K562 (cell line): ENCODE results near the gene DBP. TPM values are rescaled to one million over a fixed set of nuclear protein-coding genes. Genes with fewer than 3 reads are reported as not detected.

Source experiments
- ARNT ChIP-seq, 2 experiments: fragments of 450-650 bp; IDR thresholded peaks; 2 replicates each; pipeline ENCODE4 v1.6.1; 2016; ENCODE audit warnings: mild to moderate bottlenecking in 1 of 2
- CREM ChIP-seq: IDR thresholded peaks from 2 replicates; pipeline ENCODE4 v1.6.1; 2014; ENCODE audit warnings: antibody characterized with exemption, low read depth
- ELF2 ChIP-seq: fragments of 250-450 bp; sonication (Bioruptor Pico); IDR thresholded peaks from 2 replicates; pipeline ENCODE4 v1.5.0; 2021; ENCODE audit warnings: mild to moderate bottlenecking
- FOXK1 ChIP-seq: sonication (generic); formaldehyde crosslinking; IDR thresholded peaks from 2 replicates; pipeline ENCODE4 v1.8.0; 2022; ENCODE audit warnings: missing genetic modification reagents, mild to moderate bottlenecking, borderline replicate concordance
- HDGF ChIP-seq: fragments of 450-650 bp; IDR thresholded peaks from 2 replicates; pipeline ENCODE4 v1.6.1; 2016
- HNRNPLL ChIP-seq: fragments of 200-400 bp; formaldehyde crosslinking; IDR thresholded peaks from 2 replicates; pipeline ENCODE4 v1.6.1; 2017; ENCODE audit warnings: low read length, low read depth, mild to moderate bottlenecking; ENCODE audit not compliant: poor library complexity, severe bottlenecking
- MTA2 ChIP-seq: fragments of 450-650 bp; IDR thresholded peaks from 2 replicates; pipeline ENCODE4 v1.6.1; 2016; ENCODE audit warnings: low read depth
- SIN3A ChIP-seq, 2 experiments: fragments of 150-350 bp in 1 of 2; IDR thresholded peaks; 2 replicates each; pipeline ENCODE4 v1.6.1; 2011 to 2016; ENCODE audit warnings: borderline replicate concordance in 2 of 2, low read depth in 2 of 2, low read length in 2 of 2, mild to moderate bottlenecking in 2 of 2, moderate library complexity in 2 of 2; ENCODE audit not compliant: control insufficient read depth in 1 of 2
- SMARCA5 ChIP-seq: fragments of 450-650 bp; IDR thresholded peaks from 2 replicates; pipeline ENCODE4 v1.6.1; 2016
- TEAD4 ChIP-seq, 2 experiments: sonication (generic) in 1 of 2; formaldehyde crosslinking in 1 of 2; IDR thresholded peaks; 2 replicates each; pipeline versions ENCODE4 v1.6.1 to v1.8.0; 2012 to 2022; ENCODE audit warnings: borderline replicate concordance in 1 of 2, inconsistent platforms in 1 of 2, low read length in 1 of 2, mild to moderate bottlenecking in 1 of 2, missing genetic modification reagents in 1 of 2
- ZNF140 ChIP-seq: fragments of 250-450 bp; sonication (Bioruptor Pico); IDR thresholded peaks from 2 replicates; pipeline ENCODE4 v1.8.0; 2021; ENCODE audit warnings: moderate library complexity, mild to moderate bottlenecking, inconsistent platforms
- ZNF644 ChIP-seq: fragments of 200-800 bp; sonication (Bioruptor generic); IDR thresholded peaks from 2 replicates; pipeline ENCODE4 v1.6.1; 2016; ENCODE audit warnings: low read depth, missing genetic modification characterization, missing compliant biosample characterization
- polyA plus RNA-seq, 8 experiments: library from polyadenylated mRNA; depleted of rRNA in 4 of 8; stranded (reverse) in 5 of 8; unstranded in 3 of 8; fragments of >200 nt; fragmentation: Nextera tagmentation in 2 of 8; fragmentation: Illumina TruSeq in 1 of 8; extraction: Ambion mirVana in 2 of 8; extraction: Trizol in 1 of 8; gene quantifications; 2 replicates each; pipeline versions ENCODE4 v1.2.1 to v1.2.3, GENCODE V29; 2011 to 2014; ENCODE audit warnings: inconsistent platforms in 1 of 8, missing spikeins in 1 of 8
- total RNA-seq, 7 experiments: library from RNA; depleted of rRNA in 6 of 7; stranded (reverse); fragments of >200 nt in 6 of 7; fragmentation: Illumina TruSeq in 2 of 7; extraction: Trizol in 2 of 7; gene quantifications; 2 replicates each; pipeline versions ENCODE4 v1.2.1 to v1.2.3, GENCODE V29; 2011 to 2021; ENCODE audit warnings: low replicate concordance in 1 of 7
- TF ChIP-seq, protein P1 (sequence below): fragments of 250-450 bp; sonication (Bioruptor Pico); IDR thresholded peaks from 2 replicates; pipeline ENCODE4 v1.8.0; 2022; ENCODE audit warnings: inconsistent platforms
- TF ChIP-seq, protein P2 (sequence below), 2 experiments: fragments of 450-650 bp; conservative IDR thresholded peaks; 2 replicates each; pipeline ENCODE4 v1.6.1; 2017; ENCODE audit warnings: mild to moderate bottlenecking in 2 of 2, moderate library complexity in 2 of 2
- TF ChIP-seq, protein P3 (sequence below): sonication (generic); formaldehyde crosslinking; IDR thresholded peaks from 2 replicates; pipeline ENCODE4 v1.8.1; 2023; ENCODE audit warnings: mild to moderate bottlenecking, missing genetic modification reagents
- TF ChIP-seq, protein P4 (sequence below), 3 experiments: IDR thresholded peaks in 2 of 3; conservative IDR thresholded peaks in 1 of 3; 2 replicates each; pipeline ENCODE4 v1.5.1; 2011 to 2012; ENCODE audit warnings: low read length in 3 of 3, mild to moderate bottlenecking in 3 of 3, control low read depth in 2 of 3, improper control_type of control experiment in 1 of 3, inconsistent platforms in 1 of 3, low read depth in 1 of 3, mixed read lengths in 1 of 3, moderate library complexity in 1 of 3; ENCODE audit not compliant: insufficient read depth in 2 of 3
- TF ChIP-seq, protein P5 (sequence below): fragments of 450-650 bp; IDR thresholded peaks from 2 replicates; pipeline ENCODE4 v1.7.1; 2018; ENCODE audit warnings: mild to moderate bottlenecking, low read depth; ENCODE audit not compliant: partially characterized antibody
- TF ChIP-seq, protein P6 (sequence below): fragments of 450-650 bp; IDR thresholded peaks from 2 replicates; pipeline ENCODE4 v1.6.1; 2017; ENCODE audit warnings: mild to moderate bottlenecking, moderate library complexity

DBP gene
- total and polyA plus RNA-seq, 9 of the 15 experiments (the other 6 are each of a cell fraction or from before 2014, with no cell fraction given), result 0.25 to 5.5 (median 1.8) TPM

DNA sequence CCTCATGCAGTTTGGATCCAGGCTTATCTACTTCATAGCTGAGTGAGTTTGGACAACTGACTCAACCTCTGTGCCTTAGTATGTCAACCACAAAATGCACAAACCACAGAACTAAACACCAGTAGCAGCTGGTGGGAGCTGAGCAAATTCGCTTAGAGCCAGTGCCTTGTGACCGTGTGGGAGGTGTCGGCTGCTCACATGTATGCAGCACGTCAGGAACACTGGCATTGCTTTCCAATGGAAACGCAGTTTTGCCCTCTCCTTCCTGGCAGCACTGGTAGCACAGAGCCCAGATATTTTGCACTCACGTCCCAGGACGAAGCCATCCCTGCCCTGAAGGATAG is 43.9 kb upstream of the DBP start (continued):
- TF ChIP-seq, protein P1, sequence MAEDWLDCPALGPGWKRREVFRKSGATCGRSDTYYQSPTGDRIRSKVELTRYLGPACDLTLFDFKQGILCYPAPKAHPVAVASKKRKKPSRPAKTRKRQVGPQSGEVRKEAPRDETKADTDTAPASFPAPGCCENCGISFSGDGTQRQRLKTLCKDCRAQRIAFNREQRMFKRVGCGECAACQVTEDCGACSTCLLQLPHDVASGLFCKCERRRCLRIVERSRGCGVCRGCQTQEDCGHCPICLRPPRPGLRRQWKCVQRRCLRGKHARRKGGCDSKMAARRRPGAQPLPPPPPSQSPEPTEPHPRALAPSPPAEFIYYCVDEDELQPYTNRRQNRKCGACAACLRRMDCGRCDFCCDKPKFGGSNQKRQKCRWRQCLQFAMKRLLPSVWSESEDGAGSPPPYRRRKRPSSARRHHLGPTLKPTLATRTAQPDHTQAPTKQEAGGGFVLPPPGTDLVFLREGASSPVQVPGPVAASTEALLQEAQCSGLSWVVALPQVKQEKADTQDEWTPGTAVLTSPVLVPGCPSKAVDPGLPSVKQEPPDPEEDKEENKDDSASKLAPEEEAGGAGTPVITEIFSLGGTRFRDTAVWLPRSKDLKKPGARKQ (CRISPR knock-in tag), result no peak
- no peak for TF ChIP-seq ZNF644 (tag)
- TF ChIP-seq ZNF140 (CRISPR knock-in tag), result no peak
- TF ChIP-seq MTA2, result no peak
- no peak for TF ChIP-seq ELF2
- TF ChIP-seq SIN3A (IDR thresholded peaks at IDR 0.05; ENCODE audit: borderline replicate concordance in 2 of 2, control insufficient read depth in 1 of 2, low read depth in 2 of 2, low read length in 2 of 2), result no peak
- TF ChIP-seq, protein P2, sequence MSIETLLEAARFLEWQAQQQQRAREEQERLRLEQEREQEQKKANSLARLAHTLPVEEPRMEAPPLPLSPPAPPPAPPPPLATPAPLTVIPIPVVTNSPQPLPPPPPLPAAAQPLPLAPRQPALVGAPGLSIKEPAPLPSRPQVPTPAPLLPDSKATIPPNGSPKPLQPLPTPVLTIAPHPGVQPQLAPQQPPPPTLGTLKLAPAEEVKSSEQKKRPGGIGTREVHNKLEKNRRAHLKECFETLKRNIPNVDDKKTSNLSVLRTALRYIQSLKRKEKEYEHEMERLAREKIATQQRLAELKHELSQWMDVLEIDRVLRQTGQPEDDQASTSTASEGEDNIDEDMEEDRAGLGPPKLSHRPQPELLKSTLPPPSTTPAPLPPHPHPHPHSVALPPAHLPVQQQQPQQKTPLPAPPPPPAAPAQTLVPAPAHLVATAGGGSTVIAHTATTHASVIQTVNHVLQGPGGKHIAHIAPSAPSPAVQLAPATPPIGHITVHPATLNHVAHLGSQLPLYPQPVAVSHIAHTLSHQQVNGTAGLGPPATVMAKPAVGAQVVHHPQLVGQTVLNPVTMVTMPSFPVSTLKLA (conservative IDR thresholded peaks at IDR 0.05), result 0 out of 4 replicates have a peak, but pooled peaks of 1 of the 2 experiments have one; percentile 21
- no peak for TF ChIP-seq FOXK1
- TF ChIP-seq, protein P3, sequence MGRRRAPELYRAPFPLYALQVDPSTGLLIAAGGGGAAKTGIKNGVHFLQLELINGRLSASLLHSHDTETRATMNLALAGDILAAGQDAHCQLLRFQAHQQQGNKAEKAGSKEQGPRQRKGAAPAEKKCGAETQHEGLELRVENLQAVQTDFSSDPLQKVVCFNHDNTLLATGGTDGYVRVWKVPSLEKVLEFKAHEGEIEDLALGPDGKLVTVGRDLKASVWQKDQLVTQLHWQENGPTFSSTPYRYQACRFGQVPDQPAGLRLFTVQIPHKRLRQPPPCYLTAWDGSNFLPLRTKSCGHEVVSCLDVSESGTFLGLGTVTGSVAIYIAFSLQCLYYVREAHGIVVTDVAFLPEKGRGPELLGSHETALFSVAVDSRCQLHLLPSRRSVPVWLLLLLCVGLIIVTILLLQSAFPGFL (CRISPR knock-in tag), result no peak
- no peak for TF ChIP-seq ARNT (IDR thresholded peaks at IDR 0.05)
- TF ChIP-seq, protein P4, sequence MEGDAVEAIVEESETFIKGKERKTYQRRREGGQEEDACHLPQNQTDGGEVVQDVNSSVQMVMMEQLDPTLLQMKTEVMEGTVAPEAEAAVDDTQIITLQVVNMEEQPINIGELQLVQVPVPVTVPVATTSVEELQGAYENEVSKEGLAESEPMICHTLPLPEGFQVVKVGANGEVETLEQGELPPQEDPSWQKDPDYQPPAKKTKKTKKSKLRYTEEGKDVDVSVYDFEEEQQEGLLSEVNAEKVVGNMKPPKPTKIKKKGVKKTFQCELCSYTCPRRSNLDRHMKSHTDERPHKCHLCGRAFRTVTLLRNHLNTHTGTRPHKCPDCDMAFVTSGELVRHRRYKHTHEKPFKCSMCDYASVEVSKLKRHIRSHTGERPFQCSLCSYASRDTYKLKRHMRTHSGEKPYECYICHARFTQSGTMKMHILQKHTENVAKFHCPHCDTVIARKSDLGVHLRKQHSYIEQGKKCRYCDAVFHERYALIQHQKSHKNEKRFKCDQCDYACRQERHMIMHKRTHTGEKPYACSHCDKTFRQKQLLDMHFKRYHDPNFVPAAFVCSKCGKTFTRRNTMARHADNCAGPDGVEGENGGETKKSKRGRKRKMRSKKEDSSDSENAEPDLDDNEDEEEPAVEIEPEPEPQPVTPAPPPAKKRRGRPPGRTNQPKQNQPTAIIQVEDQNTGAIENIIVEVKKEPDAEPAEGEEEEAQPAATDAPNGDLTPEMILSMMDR (IDR thresholded peaks at IDR 0.05 in 2 of 3, conservative IDR thresholded peaks at IDR 0.05 in 1 of 3; ENCODE audit: insufficient read depth in 2 of 3, low read depth in 1 of 3, low read length in 3 of 3), result no peak
- TF ChIP-seq HNRNPLL, result no peak
- TF ChIP-seq, protein P5, sequence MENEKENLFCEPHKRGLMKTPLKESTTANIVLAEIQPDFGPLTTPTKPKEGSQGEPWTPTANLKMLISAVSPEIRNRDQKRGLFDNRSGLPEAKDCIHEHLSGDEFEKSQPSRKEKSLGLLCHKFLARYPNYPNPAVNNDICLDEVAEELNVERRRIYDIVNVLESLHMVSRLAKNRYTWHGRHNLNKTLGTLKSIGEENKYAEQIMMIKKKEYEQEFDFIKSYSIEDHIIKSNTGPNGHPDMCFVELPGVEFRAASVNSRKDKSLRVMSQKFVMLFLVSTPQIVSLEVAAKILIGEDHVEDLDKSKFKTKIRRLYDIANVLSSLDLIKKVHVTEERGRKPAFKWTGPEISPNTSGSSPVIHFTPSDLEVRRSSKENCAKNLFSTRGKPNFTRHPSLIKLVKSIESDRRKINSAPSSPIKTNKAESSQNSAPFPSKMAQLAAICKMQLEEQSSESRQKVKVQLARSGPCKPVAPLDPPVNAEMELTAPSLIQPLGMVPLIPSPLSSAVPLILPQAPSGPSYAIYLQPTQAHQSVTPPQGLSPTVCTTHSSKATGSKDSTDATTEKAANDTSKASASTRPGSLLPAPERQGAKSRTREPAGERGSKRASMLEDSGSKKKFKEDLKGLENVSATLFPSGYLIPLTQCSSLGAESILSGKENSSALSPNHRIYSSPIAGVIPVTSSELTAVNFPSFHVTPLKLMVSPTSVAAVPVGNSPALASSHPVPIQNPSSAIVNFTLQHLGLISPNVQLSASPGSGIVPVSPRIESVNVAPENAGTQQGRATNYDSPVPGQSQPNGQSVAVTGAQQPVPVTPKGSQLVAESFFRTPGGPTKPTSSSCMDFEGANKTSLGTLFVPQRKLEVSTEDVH, result no peak
- no peak for TF ChIP-seq HDGF
- TF ChIP-seq TEAD4 (IDR thresholded peaks at IDR 0.05; ENCODE audit: low read length), result peak; percentile 75
- TF ChIP-seq TEAD4 (CRISPR knock-in tag; IDR thresholded peaks at IDR 0.05; ENCODE audit: borderline replicate concordance), result no peak
- TF ChIP-seq, protein P6, sequence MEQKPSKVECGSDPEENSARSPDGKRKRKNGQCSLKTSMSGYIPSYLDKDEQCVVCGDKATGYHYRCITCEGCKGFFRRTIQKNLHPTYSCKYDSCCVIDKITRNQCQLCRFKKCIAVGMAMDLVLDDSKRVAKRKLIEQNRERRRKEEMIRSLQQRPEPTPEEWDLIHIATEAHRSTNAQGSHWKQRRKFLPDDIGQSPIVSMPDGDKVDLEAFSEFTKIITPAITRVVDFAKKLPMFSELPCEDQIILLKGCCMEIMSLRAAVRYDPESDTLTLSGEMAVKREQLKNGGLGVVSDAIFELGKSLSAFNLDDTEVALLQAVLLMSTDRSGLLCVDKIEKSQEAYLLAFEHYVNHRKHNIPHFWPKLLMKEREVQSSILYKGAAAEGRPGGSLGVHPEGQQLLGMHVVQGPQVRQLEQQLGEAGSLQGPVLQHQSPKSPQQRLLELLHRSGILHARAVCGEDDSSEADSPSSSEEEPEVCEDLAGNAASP, result no peak
- no peak for TF ChIP-seq SMARCA5
- TF ChIP-seq CREM, result peak; percentile 48
